Liver (tissue), 3 donors: ENCODE measurements around the gene TTC7B.

ENCODE experiments used
- CTCF ChIP-seq: fragments of 150-350 bp; IDR thresholded peaks from 2 replicates; pipeline ENCODE4 v1.5.1; 2017; ENCODE audit warnings: improper control_type of control experiment, low read depth, low read length; ENCODE audit not compliant: missing input control
- GABPA ChIP-seq, 2 donors: IDR thresholded peaks in 1 of 2; conservative IDR thresholded peaks in 1 of 2; 2 replicates each; pipeline ENCODE4 v1.6.1; 2016; ENCODE audit warnings: antibody characterized with exemption in 2 of 2, mild to moderate bottlenecking in 1 of 2, moderate library complexity in 1 of 2
- HNF4A ChIP-seq, 2 donors: conservative IDR thresholded peaks; 2 replicates each; pipeline ENCODE4 v1.6.1; 2016; ENCODE audit warnings: antibody characterized with exemption in 2 of 2, mild to moderate bottlenecking in 2 of 2
- JUND ChIP-seq, 2 donors: IDR thresholded peaks; 2 replicates each; pipeline ENCODE4 v1.6.1; 2016; ENCODE audit warnings: antibody characterized with exemption in 2 of 2
- MAX ChIP-seq: IDR thresholded peaks from 2 replicates; pipeline ENCODE4 v1.6.1; 2016; ENCODE audit warnings: antibody characterized with exemption
- RAD21 ChIP-seq, 2 donors: IDR thresholded peaks; 2 replicates each; pipeline ENCODE4 v1.6.1; 2016; ENCODE audit warnings: antibody characterized with exemption in 2 of 2, mild to moderate bottlenecking in 2 of 2
- RXRA ChIP-seq, 2 donors: IDR thresholded peaks; 2 replicates each; pipeline ENCODE4 v1.6.1; 2017 to 2018; ENCODE audit warnings: antibody characterized with exemption in 2 of 2, mild to moderate bottlenecking in 1 of 2
- TAF1 ChIP-seq: conservative IDR thresholded peaks from 2 replicates; pipeline ENCODE4 v1.6.1; 2016; ENCODE audit warnings: antibody characterized with exemption, mild to moderate bottlenecking
- YY1 ChIP-seq: IDR thresholded peaks from 2 replicates; pipeline ENCODE4 v1.6.1; 2016; ENCODE audit warnings: antibody characterized with exemption, mild to moderate bottlenecking
- ZBTB33 ChIP-seq: IDR thresholded peaks from 2 replicates; pipeline ENCODE4 v1.6.1; 2016; ENCODE audit warnings: antibody characterized with exemption
- TF ChIP-seq, protein P1 (sequence below): IDR thresholded peaks from 2 replicates; pipeline ENCODE4 v1.6.1; 2016; ENCODE audit warnings: antibody characterized with exemption, mild to moderate bottlenecking
- TF ChIP-seq, protein P2 (sequence below): IDR thresholded peaks from 2 replicates; pipeline ENCODE4 v1.6.1; 2016; ENCODE audit warnings: antibody characterized with exemption
- donor health status: healthy.
- donor health status: healthy.

DNA sequence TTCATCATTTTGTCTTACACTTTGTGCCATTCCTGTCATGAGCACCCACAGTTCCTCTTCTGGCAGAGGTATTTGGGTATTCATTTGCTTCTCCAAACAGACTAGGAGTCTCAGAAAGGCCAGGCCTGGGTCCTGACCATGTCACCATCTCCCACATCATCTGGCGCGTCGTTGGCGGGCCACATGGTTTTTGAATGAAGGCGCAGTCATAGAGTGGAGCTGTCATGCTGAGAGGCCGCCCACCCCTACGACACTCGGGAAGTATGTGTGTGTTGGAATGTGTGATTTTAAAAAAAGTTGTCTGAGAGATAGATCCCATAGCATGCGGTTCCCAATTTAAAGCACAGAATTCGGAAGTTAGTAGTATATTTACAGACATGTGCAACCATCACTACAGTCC is 15.6 kb upstream of the TTC7B start:
- TF ChIP-seq CTCF (no peak), HNF4A (conservative IDR thresholded peaks at IDR 0.05) (no peak), TAF1 (no peak), GABPA (IDR thresholded peaks at IDR 0.05 in 1 of 2, conservative IDR thresholded peaks at IDR 0.05 in 1 of 2) (no peak), MAX (no peak), ZBTB33 (no peak), YY1 (no peak), JUND (IDR thresholded peaks at IDR 0.05) (no peak), RAD21 (IDR thresholded peaks at IDR 0.05) (no peak), RXRA (IDR thresholded peaks at IDR 0.05) (no peak)
- TF ChIP-seq, protein P1, sequence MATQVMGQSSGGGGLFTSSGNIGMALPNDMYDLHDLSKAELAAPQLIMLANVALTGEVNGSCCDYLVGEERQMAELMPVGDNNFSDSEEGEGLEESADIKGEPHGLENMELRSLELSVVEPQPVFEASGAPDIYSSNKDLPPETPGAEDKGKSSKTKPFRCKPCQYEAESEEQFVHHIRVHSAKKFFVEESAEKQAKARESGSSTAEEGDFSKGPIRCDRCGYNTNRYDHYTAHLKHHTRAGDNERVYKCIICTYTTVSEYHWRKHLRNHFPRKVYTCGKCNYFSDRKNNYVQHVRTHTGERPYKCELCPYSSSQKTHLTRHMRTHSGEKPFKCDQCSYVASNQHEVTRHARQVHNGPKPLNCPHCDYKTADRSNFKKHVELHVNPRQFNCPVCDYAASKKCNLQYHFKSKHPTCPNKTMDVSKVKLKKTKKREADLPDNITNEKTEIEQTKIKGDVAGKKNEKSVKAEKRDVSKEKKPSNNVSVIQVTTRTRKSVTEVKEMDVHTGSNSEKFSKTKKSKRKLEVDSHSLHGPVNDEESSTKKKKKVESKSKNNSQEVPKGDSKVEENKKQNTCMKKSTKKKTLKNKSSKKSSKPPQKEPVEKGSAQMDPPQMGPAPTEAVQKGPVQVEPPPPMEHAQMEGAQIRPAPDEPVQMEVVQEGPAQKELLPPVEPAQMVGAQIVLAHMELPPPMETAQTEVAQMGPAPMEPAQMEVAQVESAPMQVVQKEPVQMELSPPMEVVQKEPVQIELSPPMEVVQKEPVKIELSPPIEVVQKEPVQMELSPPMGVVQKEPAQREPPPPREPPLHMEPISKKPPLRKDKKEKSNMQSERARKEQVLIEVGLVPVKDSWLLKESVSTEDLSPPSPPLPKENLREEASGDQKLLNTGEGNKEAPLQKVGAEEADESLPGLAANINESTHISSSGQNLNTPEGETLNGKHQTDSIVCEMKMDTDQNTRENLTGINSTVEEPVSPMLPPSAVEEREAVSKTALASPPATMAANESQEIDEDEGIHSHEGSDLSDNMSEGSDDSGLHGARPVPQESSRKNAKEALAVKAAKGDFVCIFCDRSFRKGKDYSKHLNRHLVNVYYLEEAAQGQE, result no peak
- TF ChIP-seq, protein P2, sequence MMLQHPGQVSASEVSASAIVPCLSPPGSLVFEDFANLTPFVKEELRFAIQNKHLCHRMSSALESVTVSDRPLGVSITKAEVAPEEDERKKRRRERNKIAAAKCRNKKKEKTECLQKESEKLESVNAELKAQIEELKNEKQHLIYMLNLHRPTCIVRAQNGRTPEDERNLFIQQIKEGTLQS, result no peak
